IgD-negative memory B cell (primary cell): ENCODE measurements around the gene NES. TPM values are rescaled to one million over a fixed set of nuclear protein-coding genes. Genes with fewer than 3 reads are reported as not detected.

ENCODE experiments used
- H3K27ac Mint-ChIP-seq, 3 donors: one replicate each; pipeline ENCODE4 v1.8.0; 2020 to 2022; ENCODE audit warnings: mild to moderate bottlenecking in 3 of 3, mixed read lengths in 3 of 3, moderate library complexity in 1 of 3
- H3K27me3 Mint-ChIP-seq: one replicate; pipeline ENCODE4 v1.8.0; 2021; ENCODE audit warnings: mixed read lengths
- H3K36me3 Mint-ChIP-seq: one replicate; pipeline ENCODE4 v1.8.0; 2020; ENCODE audit warnings: mild to moderate bottlenecking, mixed read lengths
- H3K4me1 Mint-ChIP-seq, 3 donors: one replicate each; pipeline ENCODE4 v1.8.0; 2020 to 2022; ENCODE audit warnings: mixed read lengths in 3 of 3, mild to moderate bottlenecking in 1 of 3
- H3K4me3 Mint-ChIP-seq, 4 donors: one replicate each; pipeline ENCODE4 v1.8.0; 2020 to 2022; ENCODE audit warnings: mild to moderate bottlenecking in 4 of 4, mixed read lengths in 4 of 4, moderate library complexity in 3 of 4
- H3K9me3 Mint-ChIP-seq, 3 donors: one replicate each; pipeline ENCODE4 v1.8.0; 2020 to 2021; ENCODE audit warnings: mixed read lengths in 3 of 3, mild to moderate bottlenecking in 1 of 3
- polyA plus RNA-seq: library from polyadenylated mRNA; unstranded; fragments of 300-500 nt; fragmentation: Illumina TruSeq; gene quantifications from one replicate; pipeline ENCODE4 v1.2.3, GENCODE V29; 2021

Gene NES, protein sequence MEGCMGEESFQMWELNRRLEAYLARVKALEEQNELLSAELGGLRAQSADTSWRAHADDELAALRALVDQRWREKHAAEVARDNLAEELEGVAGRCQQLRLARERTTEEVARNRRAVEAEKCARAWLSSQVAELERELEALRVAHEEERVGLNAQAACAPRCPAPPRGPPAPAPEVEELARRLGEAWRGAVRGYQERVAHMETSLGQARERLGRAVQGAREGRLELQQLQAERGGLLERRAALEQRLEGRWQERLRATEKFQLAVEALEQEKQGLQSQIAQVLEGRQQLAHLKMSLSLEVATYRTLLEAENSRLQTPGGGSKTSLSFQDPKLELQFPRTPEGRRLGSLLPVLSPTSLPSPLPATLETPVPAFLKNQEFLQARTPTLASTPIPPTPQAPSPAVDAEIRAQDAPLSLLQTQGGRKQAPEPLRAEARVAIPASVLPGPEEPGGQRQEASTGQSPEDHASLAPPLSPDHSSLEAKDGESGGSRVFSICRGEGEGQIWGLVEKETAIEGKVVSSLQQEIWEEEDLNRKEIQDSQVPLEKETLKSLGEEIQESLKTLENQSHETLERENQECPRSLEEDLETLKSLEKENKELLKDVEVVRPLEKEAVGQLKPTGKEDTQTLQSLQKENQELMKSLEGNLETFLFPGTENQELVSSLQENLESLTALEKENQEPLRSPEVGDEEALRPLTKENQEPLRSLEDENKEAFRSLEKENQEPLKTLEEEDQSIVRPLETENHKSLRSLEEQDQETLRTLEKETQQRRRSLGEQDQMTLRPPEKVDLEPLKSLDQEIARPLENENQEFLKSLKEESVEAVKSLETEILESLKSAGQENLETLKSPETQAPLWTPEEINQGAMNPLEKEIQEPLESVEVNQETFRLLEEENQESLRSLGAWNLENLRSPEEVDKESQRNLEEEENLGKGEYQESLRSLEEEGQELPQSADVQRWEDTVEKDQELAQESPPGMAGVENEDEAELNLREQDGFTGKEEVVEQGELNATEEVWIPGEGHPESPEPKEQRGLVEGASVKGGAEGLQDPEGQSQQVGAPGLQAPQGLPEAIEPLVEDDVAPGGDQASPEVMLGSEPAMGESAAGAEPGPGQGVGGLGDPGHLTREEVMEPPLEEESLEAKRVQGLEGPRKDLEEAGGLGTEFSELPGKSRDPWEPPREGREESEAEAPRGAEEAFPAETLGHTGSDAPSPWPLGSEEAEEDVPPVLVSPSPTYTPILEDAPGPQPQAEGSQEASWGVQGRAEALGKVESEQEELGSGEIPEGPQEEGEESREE (N-terminal part only)
- polyA plus RNA-seq = not detected

DNA sequence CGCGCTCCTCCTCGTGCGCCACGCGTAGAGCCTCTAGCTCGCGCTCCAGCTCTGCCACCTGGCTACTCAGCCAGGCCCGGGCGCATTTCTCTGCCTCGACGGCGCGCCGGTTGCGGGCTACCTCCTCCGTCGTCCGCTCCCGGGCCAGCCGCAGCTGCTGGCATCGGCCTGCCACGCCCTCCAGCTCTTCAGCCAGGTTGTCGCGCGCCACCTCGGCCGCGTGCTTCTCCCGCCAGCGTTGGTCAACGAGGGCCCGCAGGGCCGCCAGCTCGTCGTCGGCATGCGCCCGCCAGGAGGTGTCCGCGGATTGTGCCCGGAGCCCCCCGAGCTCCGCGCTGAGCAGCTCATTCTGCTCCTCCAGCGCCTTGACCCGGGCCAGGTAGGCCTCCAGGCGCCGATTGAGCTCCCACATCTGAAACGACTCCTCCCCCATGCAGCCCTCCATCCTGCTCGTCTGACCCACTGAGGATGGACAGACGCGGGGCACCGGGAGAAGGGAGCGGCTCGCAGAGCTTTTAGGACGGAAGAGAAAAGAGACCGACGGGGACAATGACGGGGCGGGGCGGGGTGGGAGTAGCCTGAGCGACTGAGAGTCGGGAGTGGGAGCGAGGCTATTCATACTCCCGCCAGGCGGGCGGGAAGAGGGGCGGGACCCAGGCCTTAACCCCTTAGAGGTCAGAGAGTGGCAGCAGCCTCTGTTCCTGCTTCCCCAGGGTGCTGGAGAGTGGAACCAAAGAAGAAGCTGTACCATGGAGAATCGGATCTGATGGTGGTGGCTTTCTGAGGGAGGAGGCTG, at the start of gene NES:
Gene NES, minus strand, starts transcription at position 588 of the 796 bp plus-strand sequence. Its CDS starts 143 bp downstream, at position 445.
- peak within 1 kb of the TSS; percentile 26 to 87 (median 60) for H3K4me3 Mint-ChIP-seq
- no peaks in the 10 kb centered on the region for H3K9me3 Mint-ChIP-seq
- peaks cover 4% of the 10 kb centered on the region for H3K36me3 Mint-ChIP-seq
- peaks cover 4 to 14% (median 12%) of the 10 kb centered on the region in 3 donors for H3K4me1 Mint-ChIP-seq
- peaks cover 48% of the 10 kb centered on the region for H3K27me3 Mint-ChIP-seq
- peak within 1 kb of the TSS in 2 of 3 donors; percentile 87 to 89 for H3K27ac Mint-ChIP-seq

DNA sequence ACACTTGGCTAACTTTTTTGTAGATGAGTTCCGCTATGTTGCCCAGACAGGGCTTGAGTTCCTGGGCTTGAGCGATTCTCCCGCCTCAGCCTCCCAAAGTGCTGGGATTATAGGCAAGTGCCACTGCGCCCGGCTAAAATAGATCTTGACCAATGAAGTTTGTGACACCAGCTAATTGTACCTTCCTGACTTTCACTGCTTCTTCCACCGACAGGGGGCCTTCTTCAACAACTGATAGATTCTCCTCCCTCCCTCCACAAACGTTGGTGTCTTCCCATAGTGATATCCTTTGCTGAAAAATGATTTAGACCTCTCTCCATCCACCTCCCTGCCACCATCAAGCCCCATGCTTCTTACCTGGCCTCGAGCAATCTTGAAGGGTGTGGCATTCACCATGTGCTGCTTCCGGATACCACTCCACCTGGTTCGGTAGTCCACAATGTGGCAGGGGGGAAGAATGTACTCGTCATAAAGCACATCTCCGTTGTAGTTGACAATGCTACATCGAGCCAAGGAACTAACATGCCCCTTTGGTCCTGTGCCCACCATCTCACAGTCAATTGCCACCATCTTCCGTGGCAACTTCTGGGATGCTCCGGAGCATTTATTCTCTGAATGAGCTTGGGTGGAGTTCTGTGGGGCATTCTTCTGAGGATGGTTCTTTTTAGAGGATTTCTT, 49.5 kb upstream of the NES start:
- Mint-ChIP-seq H3K9me3 (no peaks in the 10 kb centered on the region), H3K27ac (no peak overlapping the region), H3K36me3 (peaks cover 3% of the 10 kb centered on the region)

DNA sequence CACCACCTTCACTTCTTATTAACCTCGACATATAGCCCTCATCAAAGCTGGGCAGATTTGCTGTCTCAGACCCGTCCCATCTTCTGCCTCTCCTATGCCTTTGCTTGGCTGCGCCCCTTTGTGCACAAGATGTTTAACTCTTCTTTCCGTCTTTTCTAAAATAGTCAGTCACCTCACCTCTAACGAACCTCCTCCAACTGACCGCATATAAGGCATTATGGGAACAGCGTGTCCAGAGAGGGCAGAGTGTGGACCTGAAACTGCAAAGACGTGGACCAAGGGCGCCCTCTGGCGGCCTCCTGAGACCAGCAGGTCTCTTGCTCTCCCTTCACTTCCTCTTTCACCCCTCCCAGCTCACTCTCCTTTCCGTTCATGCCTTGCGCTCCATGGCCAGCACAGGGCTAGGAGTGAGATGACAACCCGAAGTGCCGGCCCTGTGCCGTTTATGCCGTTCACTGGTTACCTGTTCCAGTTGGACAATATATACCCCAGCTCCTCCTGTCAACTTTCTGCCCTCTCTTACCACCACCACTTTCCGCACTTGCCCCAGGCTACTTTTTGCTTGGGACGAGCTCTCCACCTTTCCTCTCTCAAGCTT, 48.6 kb upstream of the NES start:
- Mint-ChIP-seq H3K27me3 (peaks cover 2% of the 10 kb centered on the region), H3K4me3 (no peak overlapping the region), H3K27ac (no peak overlapping the region), H3K36me3 (peaks cover 3% of the 10 kb centered on the region), H3K4me1 (peaks cover 23 to 26% (median 24%) of the 10 kb centered on the region in 3 donors), H3K9me3 (no peaks in the 10 kb centered on the region)

More for the DNA sequence above, 49.5 kb upstream of the NES start:
- peaks cover 2% of the 10 kb centered on the region for H3K27me3 Mint-ChIP-seq
- H3K4me3 Mint-ChIP-seq = no peak overlapping the region
- peaks cover 23 to 26% (median 25%) of the 10 kb centered on the region in 3 donors for H3K4me1 Mint-ChIP-seq

DNA sequence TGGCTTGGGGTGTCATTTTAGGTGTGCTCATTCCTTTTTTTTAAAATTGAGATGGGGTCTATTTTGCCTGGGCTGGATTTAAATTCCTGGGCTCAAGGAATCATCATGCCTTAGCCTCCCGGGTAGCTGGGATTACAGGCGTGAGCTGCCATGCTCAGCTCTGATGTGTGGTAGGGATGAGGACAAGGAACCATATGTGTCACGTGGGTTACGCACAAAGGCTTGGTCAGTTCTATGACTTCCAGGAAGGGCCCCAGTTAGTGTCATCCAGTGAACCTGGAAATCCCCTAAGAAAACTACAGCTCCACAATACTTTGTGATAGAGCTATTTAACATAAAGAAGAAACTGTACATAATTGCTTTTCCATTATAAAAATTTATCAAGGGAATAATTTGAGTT, 44.3 kb upstream of the NES start:
- peaks cover 8% of the 10 kb centered on the region for H3K36me3 Mint-ChIP-seq
- H3K4me3 Mint-ChIP-seq = no peak overlapping the region
- no peak overlapping the region for H3K27ac Mint-ChIP-seq
- no peaks in the 10 kb centered on the region for H3K9me3 Mint-ChIP-seq
- peaks cover 8 to 14% (median 11%) of the 10 kb centered on the region in 3 donors for H3K4me1 Mint-ChIP-seq
- H3K27me3 Mint-ChIP-seq = no peaks in the 10 kb centered on the region

DNA sequence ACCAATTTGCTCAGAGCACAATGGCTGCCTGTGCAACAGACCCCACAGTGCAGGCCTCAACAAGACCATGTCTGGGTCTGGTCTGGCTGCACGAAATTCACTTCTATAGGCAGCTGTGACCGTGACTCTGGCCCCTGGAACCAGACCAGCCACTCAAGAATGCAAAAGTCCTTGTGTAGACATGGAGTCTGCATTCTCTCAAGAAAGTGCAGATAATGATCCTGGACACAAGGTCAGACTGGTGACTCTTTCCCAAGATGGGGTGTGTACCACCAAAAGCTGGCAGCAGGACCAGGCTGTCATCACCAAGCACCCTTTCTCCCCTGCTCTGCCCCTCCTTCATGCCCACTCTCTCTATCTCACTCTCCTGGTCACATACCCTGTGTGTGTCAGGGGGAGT, 43.9 kb upstream of the NES start:
- H3K27me3 Mint-ChIP-seq = no peaks in the 10 kb centered on the region
- no peak overlapping the region for H3K27ac Mint-ChIP-seq
- no peaks in the 10 kb centered on the region for H3K9me3 Mint-ChIP-seq
- H3K4me3 Mint-ChIP-seq = no peak overlapping the region
- H3K36me3 Mint-ChIP-seq = peaks cover 8% of the 10 kb centered on the region
- H3K4me1 Mint-ChIP-seq = peaks cover 8 to 15% (median 11%) of the 10 kb centered on the region in 3 donors

DNA sequence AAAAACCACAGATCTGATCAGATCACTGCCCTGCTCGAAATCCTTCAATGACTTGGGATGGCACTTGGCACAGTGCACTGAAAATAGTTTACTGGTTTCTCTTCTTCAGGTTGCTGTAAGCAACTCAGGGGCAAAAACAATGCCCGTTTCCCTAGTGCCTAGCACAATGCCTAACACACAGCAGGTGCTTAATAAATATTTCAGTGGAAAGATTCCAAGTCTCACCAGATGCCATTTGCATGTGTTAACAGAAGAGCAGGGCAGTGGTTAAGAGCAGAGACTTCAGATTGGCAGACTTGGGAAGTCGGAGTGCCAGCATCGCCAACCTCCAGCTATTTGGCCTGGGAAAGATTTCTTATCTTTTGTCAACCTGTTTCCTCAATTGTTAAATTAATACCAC, 40.1 kb upstream of the NES start:
- Mint-ChIP-seq H3K4me3 (no peak overlapping the region), H3K9me3 (no peaks in the 10 kb centered on the region), H3K4me1 (peaks cover 0 to 5% (median 2%) of the 10 kb centered on the region in 3 donors), H3K27ac (no peak overlapping the region), H3K27me3 (no peaks in the 10 kb centered on the region), H3K36me3 (peaks cover 12% of the 10 kb centered on the region)

DNA sequence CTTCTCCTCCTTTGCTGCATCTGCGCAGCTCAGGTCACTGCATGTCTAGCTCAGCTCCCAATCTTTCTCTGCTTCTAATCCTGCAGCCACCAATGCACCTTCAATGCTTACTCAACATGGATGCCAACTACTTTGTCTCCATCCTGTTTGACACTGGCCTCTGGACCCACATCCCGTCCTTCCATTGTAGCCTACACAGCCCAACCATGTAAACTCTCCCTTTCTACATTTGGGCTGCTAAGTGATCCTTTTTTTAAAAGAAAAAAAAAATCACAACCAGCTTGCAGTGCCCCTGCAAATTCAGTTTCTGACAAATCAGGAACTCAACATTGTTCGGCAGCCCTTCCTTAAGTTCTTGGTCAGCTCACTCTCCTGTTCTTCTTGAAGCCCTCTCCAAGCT, 37.6 kb upstream of the NES start:
- Mint-ChIP-seq H3K27me3 (no peaks in the 10 kb centered on the region), H3K27ac (no peak overlapping the region), H3K4me1 (peaks cover 0 to 5% (median 2%) of the 10 kb centered on the region in 3 donors), H3K36me3 (peaks cover 9% of the 10 kb centered on the region), H3K9me3 (no peaks in the 10 kb centered on the region), H3K4me3 (no peak overlapping the region)

DNA sequence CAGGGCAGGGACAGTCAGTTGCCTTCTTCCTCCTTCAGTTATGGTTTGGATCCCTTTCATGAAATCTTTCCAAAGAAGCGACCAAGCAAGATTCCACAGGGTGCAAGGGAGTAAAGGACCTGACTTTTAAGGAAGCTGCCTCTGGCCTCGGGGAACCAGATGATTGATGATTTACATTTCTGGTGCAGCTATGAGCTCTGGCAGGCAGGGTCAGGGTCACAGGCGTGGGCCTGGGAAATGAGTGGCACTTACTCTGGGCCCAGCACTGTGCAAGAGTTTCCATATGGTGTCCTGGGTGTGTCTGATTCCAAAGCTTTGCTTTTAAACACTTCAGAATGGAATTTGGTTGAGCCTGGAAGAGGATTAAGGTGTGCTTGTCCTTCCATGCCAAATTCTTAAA, 35.4 kb upstream of the NES start:
- Mint-ChIP-seq H3K9me3 (no peaks in the 10 kb centered on the region), H3K4me1 (peaks cover 0 to 5% (median 2%) of the 10 kb centered on the region in 3 donors), H3K4me3 (no peak overlapping the region), H3K36me3 (peaks cover 9% of the 10 kb centered on the region), H3K27me3 (no peaks in the 10 kb centered on the region), H3K27ac (no peak overlapping the region)

DNA sequence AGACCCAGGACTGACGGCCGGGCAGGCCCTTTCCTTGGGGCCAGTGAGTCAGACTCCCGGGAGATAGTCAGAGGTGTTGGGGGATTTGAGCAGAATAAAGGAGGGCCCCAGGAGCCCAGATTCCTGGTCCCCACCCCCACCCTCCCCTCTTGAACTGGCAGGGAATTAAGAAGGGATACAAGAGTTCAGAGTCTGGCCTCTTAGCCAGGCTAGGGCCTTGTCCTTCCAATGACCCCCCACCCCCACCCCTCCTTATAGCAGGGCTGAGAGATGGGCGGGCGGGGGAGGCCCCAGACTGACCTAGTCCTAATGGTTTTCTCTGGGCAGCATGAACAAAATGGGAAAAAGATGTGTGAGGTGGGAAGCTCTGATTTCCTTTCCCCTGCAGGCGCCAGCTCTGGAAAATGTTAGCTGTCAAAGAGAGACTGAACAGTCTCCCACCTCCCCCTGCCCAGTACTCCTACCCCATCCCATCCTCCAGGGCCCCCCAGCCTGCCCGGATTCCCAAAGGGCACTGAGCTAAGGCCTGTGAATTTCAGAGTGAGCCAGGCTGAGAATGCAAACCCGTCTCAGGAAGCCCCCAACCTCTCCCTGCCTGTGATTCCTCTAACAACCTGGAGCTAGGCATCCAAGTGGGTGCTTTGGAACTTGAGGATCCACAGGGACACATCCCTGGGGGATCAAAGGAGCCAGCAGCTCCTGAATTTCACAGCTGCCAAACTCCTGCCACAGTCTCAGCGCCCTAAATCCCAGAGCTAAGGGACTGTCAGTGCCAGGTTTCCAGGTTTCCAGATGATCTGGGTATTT, 34.0 kb upstream of the NES start:
- Mint-ChIP-seq H3K9me3 (no peaks in the 10 kb centered on the region), H3K4me3 (no peak overlapping the region)

DNA sequence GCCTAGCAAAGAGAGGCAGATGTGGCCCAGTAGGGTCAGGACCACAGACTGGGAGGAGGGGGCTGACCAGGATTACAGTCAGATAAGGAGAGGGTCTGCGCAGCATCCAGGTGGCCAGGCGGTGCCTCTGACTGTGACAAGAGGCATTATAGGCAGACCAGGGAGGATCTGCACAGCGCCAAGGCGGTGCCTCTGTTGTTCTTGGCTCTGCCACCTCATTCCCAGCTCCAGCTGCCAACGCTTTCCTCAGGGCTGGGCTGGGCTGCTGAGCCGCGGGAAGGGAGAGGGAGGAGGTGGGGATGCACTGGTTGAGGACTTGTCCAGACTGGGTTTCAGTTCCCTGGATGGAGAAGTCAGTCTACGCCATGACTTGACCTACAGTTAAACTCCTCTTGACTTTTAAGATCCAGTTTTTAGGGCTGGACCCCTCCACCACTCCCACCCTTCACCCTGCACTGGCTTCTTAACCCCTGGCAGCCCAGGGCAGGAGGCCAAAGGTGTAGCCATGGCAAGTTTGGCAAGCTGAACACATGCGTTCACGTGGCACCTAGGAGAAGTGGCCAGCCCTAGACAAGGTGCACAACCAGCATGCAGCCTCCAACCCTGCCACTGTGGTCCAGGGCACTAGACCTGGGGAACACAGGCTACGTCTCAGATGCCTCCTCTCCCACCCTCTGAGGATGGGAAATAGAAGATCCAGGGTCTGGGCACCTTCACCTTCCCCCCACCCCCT, 32.7 kb upstream of the NES start:
- H3K27ac Mint-ChIP-seq = no peak overlapping the region
- no peak overlapping the region for H3K4me3 Mint-ChIP-seq
- H3K4me1 Mint-ChIP-seq = peaks cover 0 to 5% (median 4%) of the 10 kb centered on the region in 3 donors
- H3K27me3 Mint-ChIP-seq = peaks cover 6% of the 10 kb centered on the region
- peaks cover 2% of the 10 kb centered on the region for H3K36me3 Mint-ChIP-seq
- no peaks in the 10 kb centered on the region for H3K9me3 Mint-ChIP-seq

More for the DNA sequence above, 34.0 kb upstream of the NES start:
- peaks cover 7% of the 10 kb centered on the region for H3K36me3 Mint-ChIP-seq
- no peak overlapping the region for H3K27ac Mint-ChIP-seq
- H3K4me1 Mint-ChIP-seq = peaks cover 0 to 3% (median 1%) of the 10 kb centered on the region in 3 donors
- no peaks in the 10 kb centered on the region for H3K27me3 Mint-ChIP-seq

DNA sequence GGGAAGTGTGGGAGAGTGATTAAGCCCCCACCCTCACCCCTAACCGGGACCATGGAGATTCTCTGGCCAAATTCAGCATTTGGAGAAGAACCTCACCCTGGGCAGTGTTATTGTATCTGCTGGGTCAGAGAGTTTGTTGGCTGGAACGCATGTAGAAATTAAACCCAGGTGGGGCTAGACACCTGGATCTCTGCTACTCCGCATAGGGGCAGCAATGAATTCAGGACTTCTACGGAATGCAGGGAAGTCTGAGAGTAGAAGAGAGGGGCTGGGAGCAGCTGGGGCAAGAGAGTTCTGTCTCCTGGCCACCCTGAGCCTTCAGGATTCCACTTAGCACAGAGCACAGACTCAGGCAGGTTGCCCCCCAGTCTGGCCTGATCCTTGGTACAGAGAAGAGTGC, 31.8 kb upstream of the NES start:
- Mint-ChIP-seq H3K27ac (no peak overlapping the region), H3K4me1 (peaks cover 0 to 11% (median 4%) of the 10 kb centered on the region in 3 donors), H3K36me3 (no peaks in the 10 kb centered on the region), H3K4me3 (peak overlapping the region in 1 of 4 donors; percentile 7), H3K27me3 (peaks cover 12% of the 10 kb centered on the region), H3K9me3 (no peaks in the 10 kb centered on the region)

DNA sequence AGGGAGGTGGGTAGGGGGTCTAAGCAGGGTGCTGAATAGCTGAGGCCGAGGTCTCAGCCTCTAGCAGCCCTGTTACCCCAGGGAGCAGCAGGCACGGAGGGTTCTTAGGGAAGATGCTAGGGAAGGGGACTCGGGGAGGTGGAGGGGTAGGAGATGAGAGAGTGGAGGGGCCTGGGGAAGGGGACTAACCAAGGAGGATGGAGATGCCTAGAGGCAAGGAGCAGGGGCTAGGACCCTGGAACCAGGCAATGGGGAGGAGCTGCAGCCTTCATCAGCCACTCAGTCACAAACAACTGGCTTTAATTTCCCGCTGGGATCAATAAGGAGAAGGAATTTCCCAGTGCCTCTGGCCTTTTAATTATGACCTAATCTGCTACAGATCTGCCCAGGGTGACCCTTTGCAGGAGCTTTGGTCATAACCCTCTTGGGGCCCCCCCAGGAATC, 31.0 kb upstream of the NES start:
- H3K36me3 Mint-ChIP-seq = no peaks in the 10 kb centered on the region
- no peak overlapping the region for H3K27ac Mint-ChIP-seq
- H3K4me3 Mint-ChIP-seq = peak overlapping the region in 1 of 4 donors; percentile 7
- H3K27me3 Mint-ChIP-seq = peaks cover 19% of the 10 kb centered on the region
- no peaks in the 10 kb centered on the region for H3K9me3 Mint-ChIP-seq
- peaks cover 0 to 12% (median 4%) of the 10 kb centered on the region in 3 donors for H3K4me1 Mint-ChIP-seq
